HepG2 (cell line): Measurements from ENCODE around the gene DPM2. TPM values are rescaled to one million over a fixed set of nuclear protein-coding genes. Genes with fewer than 3 reads are reported as not detected.
A peak's percentile ranks its signal among the peaks of the same experiment; 100 is the strongest.

Experiments used
- ERF ChIP-seq: IDR thresholded peaks from 2 replicates; pipeline ENCODE4 v1.6.1; 2018; ENCODE audit warnings: missing biosample characterization, missing genetic modification reagents
- FOXA3 ChIP-seq: IDR thresholded peaks from 2 replicates; pipeline ENCODE4 v1.6.1; 2016; ENCODE audit warnings: missing genetic modification reagents, missing compliant biosample characterization
- FOXK1 ChIP-seq: sonication (generic); formaldehyde crosslinking; IDR thresholded peaks from 2 replicates; pipeline ENCODE4 v1.4.0; 2020; ENCODE audit warnings: low read depth, missing genetic modification reagents, borderline replicate concordance
- HMG20B ChIP-seq: conservative IDR thresholded peaks from 2 replicates; pipeline ENCODE4 v1.6.1; 2016; ENCODE audit warnings: missing genetic modification reagents, missing compliant biosample characterization
- KLF12 ChIP-seq: sonication (generic); formaldehyde crosslinking; IDR thresholded peaks from 2 replicates; pipeline ENCODE4 v1.4.0; 2020; ENCODE audit warnings: missing genetic modification reagents, borderline replicate concordance
- MED8 ChIP-seq: sonication (generic); formaldehyde crosslinking; IDR thresholded peaks from 2 replicates; pipeline ENCODE4 v1.8.1; 2023; ENCODE audit warnings: mild to moderate bottlenecking, missing genetic modification reagents; ENCODE audit not compliant: insufficient replicate concordance
- NFATC3 ChIP-seq: sonication (generic); formaldehyde crosslinking; IDR thresholded peaks from 2 replicates; pipeline ENCODE4 v1.5.1; 2020; ENCODE audit warnings: mild to moderate bottlenecking, missing genetic modification reagents
- NR3C1 ChIP-seq: sonication (generic); formaldehyde crosslinking; IDR thresholded peaks from 2 replicates; pipeline ENCODE4 v1.4.0; 2020; ENCODE audit warnings: missing genetic modification reagents
- SAFB2 ChIP-seq: sonication (generic); formaldehyde crosslinking; IDR thresholded peaks from 2 replicates; pipeline ENCODE4 v1.5.1; 2020; ENCODE audit warnings: missing genetic modification reagents, low read depth, mild to moderate bottlenecking, borderline replicate concordance
- SCMH1 ChIP-seq: sonication (generic); formaldehyde crosslinking; IDR thresholded peaks from 2 replicates; pipeline ENCODE4 v1.9.0; 2021; ENCODE audit warnings: missing genetic modification reagents, mild to moderate bottlenecking, borderline replicate concordance
- SRSF1 ChIP-seq: fragments of 200-400 bp; formaldehyde crosslinking; optimal IDR thresholded peaks from 2 replicates; pipeline ENCODE3; 2017; ENCODE audit warnings: mild to moderate bottlenecking, low read depth, low read length, moderate library complexity
- THYN1 ChIP-seq: sonication (generic); formaldehyde crosslinking; IDR thresholded peaks from 2 replicates; pipeline ENCODE4 v1.8.1; 2023; ENCODE audit warnings: low read depth, mild to moderate bottlenecking, moderate library complexity, missing genetic modification reagents, borderline replicate concordance
- U2AF2 ChIP-seq: fragments of 200-400 bp; formaldehyde crosslinking; IDR thresholded peaks from 2 replicates; pipeline ENCODE4 v1.6.1; 2017; ENCODE audit warnings: low read depth, mild to moderate bottlenecking, low read length
- ZBTB21 ChIP-seq: sonication (generic); formaldehyde crosslinking; IDR thresholded peaks from 2 replicates; pipeline ENCODE4 v1.4.0; 2020; ENCODE audit warnings: missing genetic modification reagents
- ZNF674 ChIP-seq: sonication (generic); formaldehyde crosslinking; IDR thresholded peaks from 2 replicates; pipeline ENCODE4 v1.5.0; 2020; ENCODE audit warnings: low read depth, mild to moderate bottlenecking, missing genetic modification reagents
- ZNF713 ChIP-seq: sonication (generic); formaldehyde crosslinking; IDR thresholded peaks from 2 replicates; pipeline ENCODE4 v1.4.0; 2020; ENCODE audit warnings: mild to moderate bottlenecking, missing genetic modification reagents
- ZNF768 ChIP-seq: sonication (generic); formaldehyde crosslinking; IDR thresholded peaks from 2 replicates; pipeline ENCODE4 v1.4.0; 2020; ENCODE audit warnings: missing genetic modification reagents
- ZNF883 ChIP-seq: sonication (generic); formaldehyde crosslinking; IDR thresholded peaks from 2 replicates; pipeline ENCODE4 v1.5.1; 2020; ENCODE audit warnings: mild to moderate bottlenecking, missing genetic modification reagents; ENCODE audit errors: not compliant biosample characterization
- ZSCAN22 ChIP-seq: sonication (generic); formaldehyde crosslinking; IDR thresholded peaks from 2 replicates; pipeline ENCODE4 v1.4.0; 2020; ENCODE audit warnings: mild to moderate bottlenecking, missing genetic modification reagents
- polyA plus RNA-seq, 8 experiments: library from polyadenylated mRNA; depleted of rRNA in 3 of 8; stranded (reverse) in 7 of 8; unstranded in 1 of 8; fragments of >200 nt; fragmentation: Illumina TruSeq in 4 of 8; extraction: Trizol in 4 of 8; gene quantifications; 2 replicates each; pipeline versions ENCODE4 v1.2.1 to v1.2.3, GENCODE V29; 2011 to 2016; ENCODE audit warnings: low read depth in 4 of 8, missing spikeins in 1 of 8, mixed read lengths in 1 of 8; ENCODE audit not compliant: insufficient read depth in 1 of 8
- total RNA-seq, 5 experiments: library from RNA; depleted of rRNA; stranded (reverse); fragments of >200 nt; fragmentation: Illumina TruSeq; extraction: Trizol; gene quantifications; 2 replicates each; pipeline ENCODE4 v1.2.3, GENCODE V29; 2016; ENCODE audit warnings: low read depth in 1 of 5
- TF ChIP-seq, protein P1 (sequence below): sonication (generic); formaldehyde crosslinking; IDR thresholded peaks from 2 replicates; pipeline ENCODE4 v1.9.0; 2021; ENCODE audit warnings: missing genetic modification reagents, borderline replicate concordance
- TF ChIP-seq, protein P2 (sequence below): sonication (generic); formaldehyde crosslinking; IDR thresholded peaks from 2 replicates; pipeline ENCODE4 v1.5.0; 2020; ENCODE audit warnings: mild to moderate bottlenecking, missing genetic modification reagents, borderline replicate concordance
- TF ChIP-seq, protein P3 (sequence below): sonication (generic); formaldehyde crosslinking; IDR thresholded peaks from 2 replicates; pipeline ENCODE4 v1.4.0; 2020; ENCODE audit warnings: missing genetic modification reagents, mild to moderate bottlenecking, borderline replicate concordance
- TF ChIP-seq, protein P4 (sequence below): sonication (generic); formaldehyde crosslinking; IDR thresholded peaks from 2 replicates; pipeline ENCODE4 v1.5.1; 2020; ENCODE audit warnings: missing genetic modification reagents, mild to moderate bottlenecking, borderline replicate concordance

DPM2 gene
- total and polyA plus RNA-seq, 2 of the 13 experiments (the other 11 are each of a cell fraction or from before 2014, with no cell fraction given) = 24.8 to 35.3 TPM

DNA sequence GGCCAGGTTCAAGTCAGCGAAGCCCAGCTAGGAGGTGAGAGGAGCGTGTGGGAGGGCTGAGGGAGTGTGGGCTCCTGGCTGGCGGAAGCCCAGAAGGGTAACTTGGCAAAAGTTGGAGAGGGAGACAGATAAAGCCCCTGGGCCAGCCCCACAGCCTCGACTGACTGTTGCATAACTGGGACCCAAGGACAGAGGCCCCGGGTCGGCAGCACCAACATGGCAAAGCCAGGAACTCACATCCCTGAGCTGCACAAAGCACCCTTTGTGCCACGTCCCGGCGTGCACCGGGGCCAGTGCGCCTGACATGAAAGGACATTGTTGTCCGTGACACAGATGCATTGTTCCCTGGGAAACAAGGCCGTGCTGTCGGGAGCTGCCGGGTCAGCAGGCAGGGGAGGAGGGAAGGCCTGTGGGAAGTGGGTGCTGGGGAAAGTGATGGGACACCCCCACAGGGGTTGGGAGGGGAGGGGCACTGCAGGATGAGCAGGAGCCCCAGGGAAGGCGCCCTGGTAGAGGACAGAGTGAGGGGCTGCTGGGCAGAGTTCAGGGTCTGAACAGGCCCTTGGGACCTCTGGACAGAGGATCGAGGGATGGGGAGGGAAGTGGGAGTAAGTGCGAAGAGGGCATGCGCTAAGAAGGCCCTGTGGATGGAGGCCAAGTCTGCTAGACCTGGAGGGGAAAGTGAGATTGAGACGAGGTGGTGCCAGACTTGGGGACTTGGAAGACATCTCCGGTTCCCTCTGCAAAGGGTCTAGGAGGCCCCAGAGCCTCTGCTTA lies 13.0 kb upstream of the DPM2 start (continued):
- TF ChIP-seq, protein P1, sequence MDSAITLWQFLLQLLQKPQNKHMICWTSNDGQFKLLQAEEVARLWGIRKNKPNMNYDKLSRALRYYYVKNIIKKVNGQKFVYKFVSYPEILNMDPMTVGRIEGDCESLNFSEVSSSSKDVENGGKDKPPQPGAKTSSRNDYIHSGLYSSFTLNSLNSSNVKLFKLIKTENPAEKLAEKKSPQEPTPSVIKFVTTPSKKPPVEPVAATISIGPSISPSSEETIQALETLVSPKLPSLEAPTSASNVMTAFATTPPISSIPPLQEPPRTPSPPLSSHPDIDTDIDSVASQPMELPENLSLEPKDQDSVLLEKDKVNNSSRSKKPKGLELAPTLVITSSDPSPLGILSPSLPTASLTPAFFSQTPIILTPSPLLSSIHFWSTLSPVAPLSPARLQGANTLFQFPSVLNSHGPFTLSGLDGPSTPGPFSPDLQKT = no peak
- peak; percentile 93 for TF ChIP-seq FOXK1 (CRISPR knock-in tag)
- TF ChIP-seq, protein P2, sequence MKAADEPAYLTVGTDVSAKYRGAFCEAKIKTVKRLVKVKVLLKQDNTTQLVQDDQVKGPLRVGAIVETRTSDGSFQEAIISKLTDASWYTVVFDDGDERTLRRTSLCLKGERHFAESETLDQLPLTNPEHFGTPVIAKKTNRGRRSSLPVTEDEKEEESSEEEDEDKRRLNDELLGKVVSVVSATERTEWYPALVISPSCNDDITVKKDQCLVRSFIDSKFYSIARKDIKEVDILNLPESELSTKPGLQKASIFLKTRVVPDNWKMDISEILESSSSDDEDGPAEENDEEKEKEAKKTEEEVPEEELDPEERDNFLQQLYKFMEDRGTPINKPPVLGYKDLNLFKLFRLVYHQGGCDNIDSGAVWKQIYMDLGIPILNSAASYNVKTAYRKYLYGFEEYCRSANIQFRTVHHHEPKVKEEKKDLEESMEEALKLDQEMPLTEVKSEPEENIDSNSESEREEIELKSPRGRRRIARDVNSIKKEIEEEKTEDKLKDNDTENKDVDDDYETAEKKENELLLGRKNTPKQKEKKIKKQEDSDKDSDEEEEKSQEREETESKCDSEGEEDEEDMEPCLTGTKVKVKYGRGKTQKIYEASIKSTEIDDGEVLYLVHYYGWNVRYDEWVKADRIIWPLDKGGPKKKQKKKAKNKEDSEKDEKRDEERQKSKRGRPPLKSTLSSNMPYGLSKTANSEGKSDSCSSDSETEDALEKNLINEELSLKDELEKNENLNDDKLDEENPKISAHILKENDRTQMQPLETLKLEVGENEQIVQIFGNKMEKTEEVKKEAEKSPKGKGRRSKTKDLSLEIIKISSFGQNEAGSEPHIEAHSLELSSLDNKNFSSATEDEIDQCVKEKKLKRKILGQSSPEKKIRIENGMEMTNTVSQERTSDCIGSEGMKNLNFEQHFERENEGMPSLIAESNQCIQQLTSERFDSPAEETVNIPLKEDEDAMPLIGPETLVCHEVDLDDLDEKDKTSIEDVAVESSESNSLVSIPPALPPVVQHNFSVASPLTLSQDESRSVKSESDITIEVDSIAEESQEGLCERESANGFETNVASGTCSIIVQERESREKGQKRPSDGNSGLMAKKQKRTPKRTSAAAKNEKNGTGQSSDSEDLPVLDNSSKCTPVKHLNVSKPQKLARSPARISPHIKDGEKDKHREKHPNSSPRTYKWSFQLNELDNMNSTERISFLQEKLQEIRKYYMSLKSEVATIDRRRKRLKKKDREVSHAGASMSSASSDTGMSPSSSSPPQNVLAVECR (CRISPR knock-in tag) = peak; percentile 83; the same call in 1 of the 2 replicates
- TF ChIP-seq ZNF674 (CRISPR knock-in tag) = no peak
- peak; percentile 100 for TF ChIP-seq SRSF1
- TF ChIP-seq, protein P3, sequence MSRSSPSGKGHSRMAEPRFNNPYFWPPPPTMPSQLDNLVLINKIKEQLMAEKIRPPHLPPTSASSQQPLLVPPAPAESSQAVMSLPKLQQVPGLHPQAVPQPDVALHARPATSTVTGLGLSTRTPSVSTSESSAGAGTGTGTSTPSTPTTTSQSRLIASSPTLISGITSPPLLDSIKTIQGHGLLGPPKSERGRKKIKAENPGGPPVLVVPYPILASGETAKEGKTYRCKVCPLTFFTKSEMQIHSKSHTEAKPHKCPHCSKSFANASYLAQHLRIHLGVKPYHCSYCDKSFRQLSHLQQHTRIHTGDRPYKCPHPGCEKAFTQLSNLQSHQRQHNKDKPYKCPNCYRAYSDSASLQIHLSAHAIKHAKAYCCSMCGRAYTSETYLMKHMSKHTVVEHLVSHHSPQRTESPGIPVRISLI = no peak
- no peak for TF ChIP-seq SCMH1 (CRISPR knock-in tag)
- TF ChIP-seq FOXA3 (CRISPR knock-in tag) = peak; percentile 83; the same call in 1 of the 2 replicates
- no peak for TF ChIP-seq ZSCAN22 (CRISPR knock-in tag)
- TF ChIP-seq SAFB2 (CRISPR knock-in tag) = peak; percentile 87; the same call in 1 of the 2 replicates
- TF ChIP-seq THYN1 (CRISPR knock-in tag) = no peak
- no peak for TF ChIP-seq NFATC3 (CRISPR knock-in tag)
- TF ChIP-seq ZBTB21 (CRISPR knock-in tag) = no peak
- TF ChIP-seq U2AF2 = no peak
- peak; percentile 94 for TF ChIP-seq ZNF883 (CRISPR knock-in tag)
- TF ChIP-seq, protein P4, sequence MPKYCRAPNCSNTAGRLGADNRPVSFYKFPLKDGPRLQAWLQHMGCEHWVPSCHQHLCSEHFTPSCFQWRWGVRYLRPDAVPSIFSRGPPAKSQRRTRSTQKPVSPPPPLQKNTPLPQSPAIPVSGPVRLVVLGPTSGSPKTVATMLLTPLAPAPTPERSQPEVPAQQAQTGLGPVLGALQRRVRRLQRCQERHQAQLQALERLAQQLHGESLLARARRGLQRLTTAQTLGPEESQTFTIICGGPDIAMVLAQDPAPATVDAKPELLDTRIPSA = no peak
- no peak; the same call in none of the 2 replicates for TF ChIP-seq HMG20B
- TF ChIP-seq ZNF713 = no peak
- TF ChIP-seq ZNF768 (CRISPR knock-in tag) = no peak; the same call in 1 of the 2 replicates
- peak; percentile 69; the same call in 1 of the 2 replicates for TF ChIP-seq KLF12
- no peak for TF ChIP-seq NR3C1
- TF ChIP-seq MED8 (CRISPR knock-in tag) = peak; percentile 86
- peak; percentile 85 for TF ChIP-seq ERF (CRISPR knock-in tag)
